Activated T-helper 1 cell treated with anti-CD3 and anti-CD28 coated beads, Interleukin-12 subunit alpha, Interleukin-12 subunit beta, Interleukin-2, Interleukin-4 antibody, amounts not matched to agents 30 ng/mL and 10 ng/mL and 1 ng/mL, durations not matched to agents 14 hours and 24 hours and 36 hours (primary cell): ENCODE measurements around the gene CYP26C1. TPM values are rescaled to one million over a fixed set of nuclear protein-coding genes. Genes with fewer than 3 reads are reported as not detected.
A peak's percentile ranks its signal among the peaks of the same experiment; 100 is the strongest.

ENCODE experiments used
- DNase-seq: peaks from one replicate; pipeline ENCODE4 v3.0.0; 2021; ENCODE audit warnings: low spot score
- H3K27ac Mint-ChIP-seq: one replicate; pipeline ENCODE4 v1.8.0; 2021; ENCODE audit warnings: mild to moderate bottlenecking, mixed read lengths
- H3K27me3 Mint-ChIP-seq: one replicate; pipeline ENCODE4 v1.8.0; 2022; ENCODE audit warnings: mild to moderate bottlenecking, moderate library complexity, mixed read lengths; ENCODE audit not compliant: insufficient read depth
- H3K36me3 Mint-ChIP-seq: one replicate; pipeline ENCODE4 v1.8.0; 2021; ENCODE audit warnings: low read depth, mixed read lengths
- H3K4me1 Mint-ChIP-seq: one replicate; pipeline ENCODE4 v1.8.0; 2021; ENCODE audit warnings: low read depth, mixed read lengths
- H3K4me3 Mint-ChIP-seq: one replicate; pipeline ENCODE4 v1.8.0; 2021; ENCODE audit warnings: mild to moderate bottlenecking, moderate library complexity, mixed read lengths
- H3K9me3 Mint-ChIP-seq: one replicate; pipeline ENCODE4 v1.8.0; 2021; ENCODE audit warnings: mixed read lengths
- intact Hi-C: fragments of 100-400 bp; cut with micrococcal nuclease; formaldehyde crosslinking; loops from one replicate; pipeline ENCODE4 v1.15.1; 2024
- total RNA-seq: library from RNA; stranded (reverse); gene quantifications from 2 replicates; pipeline ENCODE4 v1.2.3, GENCODE V29; 2022

CYP26C1 gene
- total RNA-seq, 1 donor from 2014 or later: not detected

- no peaks in the 10 kb centered on the region for H3K9me3 Mint-ChIP-seq
- H3K4me1 Mint-ChIP-seq: no peaks in the 10 kb centered on the region
- peak; percentile 35 for DNase-seq
- H3K36me3 Mint-ChIP-seq: no peaks in the 10 kb centered on the region
- peaks cover 8% of the 10 kb centered on the region for H3K27me3 Mint-ChIP-seq
- H3K27ac Mint-ChIP-seq: no peak overlapping the region
- H3K4me3 Mint-ChIP-seq: no peak overlapping the region
- intact Hi-C loops: loop anchor here (1.0 to 2.0 kb wide), 3 partner anchors 173 to 367 kb away; partner anchors contain the start of gene MYOF
These were observed 55.2 kb downstream of the CYP26C1 start for GRCh38 chr10:93115661-93116383.

Other genes with a start within 250 kb of the CYP26C1 start
- gene EXOC6, start 212.3 kb upstream of the CYP26C1 start, total RNA-seq: 13.5 TPM in 2 replicates
- gene CYP26A1, start 13.1 kb downstream of the CYP26C1 start, total RNA-seq: not detected in 2 replicates